Measurements from ENCODE around the gene FABP3.

Gene FABP3

GRCh38 chr1:31372051-31372450 is 825 bp downstream of the FABP3 start:
- H3K4me1 ChIP-seq, result peaks cover 4% of the 10 kb centered on the region
- no peaks in the 10 kb centered on the region for H3K79me2 ChIP-seq
- no peaks in the 10 kb centered on the region for H3K9me3 ChIP-seq (ENCODE audit: control insufficient read depth, low read length)
- H2AFZ ChIP-seq, result no peak overlapping the region
- no peaks in the 10 kb centered on the region for H3K27me3 ChIP-seq (ENCODE audit: control insufficient read depth, insufficient read depth, low read length)
- H3K4me3 ChIP-seq (ENCODE audit: low read depth, low read length), result no peak overlapping the region
- no peak for TF ChIP-seq CTCF (IDR thresholded peaks at IDR 0.05)
- H3K27ac ChIP-seq, result no peak overlapping the region
- H3K4me2 ChIP-seq (ENCODE audit: low read length), result no peak overlapping the region
- no peak overlapping the region for H3K9ac ChIP-seq
- H3K36me3 ChIP-seq (ENCODE audit: control insufficient read depth, insufficient read depth, low read length), result no peaks in the 10 kb centered on the region

- Histone ChIP-seq H3K36me3 (ENCODE audit: control insufficient read depth, insufficient read depth, low read length) (no peaks in the 10 kb centered on the region), H3K4me1 (peaks cover 4% of the 10 kb centered on the region), H3K79me2 (no peaks in the 10 kb centered on the region), H3K27me3 (ENCODE audit: control insufficient read depth, insufficient read depth, low read length) (no peaks in the 10 kb centered on the region), H2AFZ (no peak overlapping the region), H3K4me2 (ENCODE audit: low read length) (no peak overlapping the region), H3K4me3 (ENCODE audit: low read depth, low read length) (no peak overlapping the region), H3K9ac (no peak overlapping the region), H3K27ac (no peak overlapping the region), H3K9me3 (ENCODE audit: control insufficient read depth, low read length) (no peaks in the 10 kb centered on the region)
- TF ChIP-seq CTCF (IDR thresholded peaks at IDR 0.05), result no peak
Observed at GRCh38 chr1:31371121-31371959, 1.5 kb downstream of the FABP3 start.

- Histone ChIP-seq H3K9me3 (ENCODE audit: control insufficient read depth, low read length) (no peaks in the 10 kb centered on the region), H3K27ac (no peak overlapping the region), H3K79me2 (no peaks in the 10 kb centered on the region), H3K4me3 (ENCODE audit: low read depth, low read length) (no peak overlapping the region), H3K4me2 (ENCODE audit: low read length) (no peak overlapping the region), H3K4me1 (peaks cover 4% of the 10 kb centered on the region), H3K9ac (no peak overlapping the region), H3K36me3 (ENCODE audit: control insufficient read depth, insufficient read depth, low read length) (no peaks in the 10 kb centered on the region), H2AFZ (no peak overlapping the region), H3K27me3 (ENCODE audit: control insufficient read depth, insufficient read depth, low read length) (no peaks in the 10 kb centered on the region)
- TF ChIP-seq CTCF (IDR thresholded peaks at IDR 0.05), result no peak
Observed at GRCh38 chr1:31370565-31370964, 2.3 kb downstream of the FABP3 start.

- no peak overlapping the region for H3K4me2 ChIP-seq (ENCODE audit: low read length)
- no peak overlapping the region for H2AFZ ChIP-seq
- H3K9ac ChIP-seq, result no peak overlapping the region
- no peaks in the 10 kb centered on the region for H3K79me2 ChIP-seq
- H3K27ac ChIP-seq, result no peak overlapping the region
- H3K4me1 ChIP-seq, result peaks cover 4% of the 10 kb centered on the region
- no peaks in the 10 kb centered on the region for H3K27me3 ChIP-seq (ENCODE audit: control insufficient read depth, insufficient read depth, low read length)
- no peak overlapping the region for H3K4me3 ChIP-seq (ENCODE audit: low read depth, low read length)
- no peaks in the 10 kb centered on the region for H3K9me3 ChIP-seq (ENCODE audit: control insufficient read depth, low read length)
- H3K36me3 ChIP-seq (ENCODE audit: control insufficient read depth, insufficient read depth, low read length), result no peaks in the 10 kb centered on the region
- TF ChIP-seq CTCF (IDR thresholded peaks at IDR 0.05), result no peak
Observed at GRCh38 chr1:31370021-31370420, 2.9 kb downstream of the FABP3 start.

GRCh38 chr1:31368611-31369107 is 4.2 kb downstream of the FABP3 start:
- Histone ChIP-seq H3K9ac (no peak overlapping the region), H3K27ac (no peak overlapping the region), H3K9me3 (ENCODE audit: control insufficient read depth, low read length) (no peaks in the 10 kb centered on the region), H2AFZ (no peak overlapping the region), H3K36me3 (ENCODE audit: control insufficient read depth, insufficient read depth, low read length) (no peaks in the 10 kb centered on the region), H3K4me1 (peaks cover 4% of the 10 kb centered on the region), H3K79me2 (no peaks in the 10 kb centered on the region), H3K4me3 (ENCODE audit: low read depth, low read length) (no peak overlapping the region), H3K4me2 (ENCODE audit: low read length) (no peak overlapping the region), H3K27me3 (ENCODE audit: control insufficient read depth, insufficient read depth, low read length) (no peaks in the 10 kb centered on the region)
- TF ChIP-seq CTCF (IDR thresholded peaks at IDR 0.05), result no peak

All from parathyroid adenoma (tissue), 2 donors.